Thymus (tissue), 11 donors: Measurements from ENCODE around the gene DOCK9. TPM values are rescaled to one million over a fixed set of nuclear protein-coding genes. Genes with fewer than 3 reads are reported as not detected.
A peak's percentile ranks its signal among the peaks of the same experiment; 100 is the strongest.

Source experiments
- DNase-seq, 9 donors: peaks; one replicate each; pipeline ENCODE4 v3.0.0-alpha.2; 2013; ENCODE audit warnings: low spot score in 9 of 9, low read depth in 6 of 9, missing footprints in 1 of 9
- H3K27ac ChIP-seq, 2 donors: one replicate each; pipeline ENCODE4 v1.5.1; 2013; ENCODE audit warnings: control low read depth in 1 of 2, low read depth in 1 of 2, low read length in 1 of 2, mild to moderate bottlenecking in 1 of 2, moderate library complexity in 1 of 2
- H3K27me3 ChIP-seq, 2 donors: one replicate each; pipeline ENCODE4 v1.5.1; 2013; ENCODE audit warnings: low read length in 1 of 2; ENCODE audit not compliant: control insufficient read depth in 2 of 2, insufficient read depth in 1 of 2
- H3K36me3 ChIP-seq, 2 donors: one replicate each; pipeline ENCODE4 v1.5.1; 2013; ENCODE audit warnings: low read length in 1 of 2, mild to moderate bottlenecking in 1 of 2, moderate library complexity in 1 of 2; ENCODE audit not compliant: control insufficient read depth in 2 of 2, insufficient read depth in 2 of 2
- H3K4me1 ChIP-seq, 2 donors: one replicate each; pipeline ENCODE4 v1.5.1; 2013; ENCODE audit warnings: low read length in 2 of 2; ENCODE audit not compliant: control insufficient read depth in 2 of 2, insufficient read depth in 2 of 2
- H3K4me3 ChIP-seq, 2 donors: one replicate each; pipeline ENCODE4 v1.5.1; 2013; ENCODE audit warnings: low read length in 2 of 2, control low read depth in 1 of 2, mild to moderate bottlenecking in 1 of 2
- H3K9me3 ChIP-seq, 2 donors: one replicate each; pipeline ENCODE4 v1.5.1; 2013; ENCODE audit warnings: low read length in 1 of 2, mild to moderate bottlenecking in 1 of 2; ENCODE audit not compliant: control insufficient read depth in 2 of 2, insufficient read depth in 1 of 2
- WGBS: extraction: QIAGEN DNeasy Blood & Tissue Kit; methylation state at CpG from one replicate; pipeline ENCODE4 v1.1.7; 2013; 5-methylcytosine and 5-hydroxymethylcytosine counted together
- polyA plus RNA-seq: library from polyadenylated mRNA; stranded (reverse); fragments of 200-250 nt; gene quantifications from one replicate; pipeline ENCODE4 v1.2.3, GENCODE V29; 2013
- total RNA-seq: library from RNA; stranded (reverse); fragments of 120-200 nt; gene quantifications from one replicate; pipeline ENCODE4 v1.2.4, GENCODE V29; 2013
- donor health status: healthy.

DOCK9 gene
- total and polyA plus RNA-seq, 2 donors, result 34.0 to 37.9 TPM

- Histone ChIP-seq H3K36me3 (peaks cover 13 to 24% of the 10 kb centered on the region in 2 donors), H3K4me1 (peaks cover 9 to 24% of the 10 kb centered on the region in 2 donors), H3K4me3 (no peak overlapping the region), H3K9me3 (no peaks in the 10 kb centered on the region), H3K27me3 (no peaks in the 10 kb centered on the region), H3K27ac (no peak overlapping the region)
- no peak for DNase-seq
- 97% methylated on average over 5 of the region's 5 CpGs for WGBS
These were observed 56.8 kb downstream of the DOCK9 start for GRCh38 chr13:98921015-98921580.

GRCh38 chr13:98919566-98919965, 58.3 kb downstream of the DOCK9 start:
- peaks cover 0 to 1% of the 10 kb centered on the region in 2 donors for H3K9me3 ChIP-seq
- WGBS, result 81% methylated on average over 2 of the region's 2 CpGs
- peak in 2 of 9 donors; percentile 24 to 52 for DNase-seq
- no peak overlapping the region for H3K4me3 ChIP-seq
- H3K36me3 ChIP-seq, result peaks cover 12 to 28% of the 10 kb centered on the region in 2 donors
- no peak overlapping the region for H3K27ac ChIP-seq
- no peaks in the 10 kb centered on the region for H3K27me3 ChIP-seq
- H3K4me1 ChIP-seq, result peaks cover 9 to 24% of the 10 kb centered on the region in 2 donors

GRCh38 chr13:98918771-98919170, 59.1 kb downstream of the DOCK9 start:
- H3K4me1 ChIP-seq, result peaks cover 9 to 24% of the 10 kb centered on the region in 2 donors
- H3K27ac ChIP-seq, result no peak overlapping the region
- WGBS, result 28% methylated on average over 4 of the region's 4 CpGs
- DNase-seq, result peak in 3 of 9 donors; percentile 29 to 54 (median 31)
- H3K4me3 ChIP-seq, result no peak overlapping the region
- H3K27me3 ChIP-seq, result no peaks in the 10 kb centered on the region
- peaks cover 10 to 28% of the 10 kb centered on the region in 2 donors for H3K36me3 ChIP-seq
- H3K9me3 ChIP-seq, result peaks cover 0 to 1% of the 10 kb centered on the region in 2 donors

- Histone ChIP-seq H3K4me1 (peaks cover 9 to 24% of the 10 kb centered on the region in 2 donors), H3K36me3 (peaks cover 10 to 21% of the 10 kb centered on the region in 2 donors), H3K27ac (no peak overlapping the region), H3K27me3 (no peaks in the 10 kb centered on the region), H3K4me3 (no peak overlapping the region), H3K9me3 (peaks cover 0 to 1% of the 10 kb centered on the region in 2 donors)
- 58% methylated on average over 1 of the region's 1 CpG for whole genome bisulfite sequencing
- DNase-seq, result no peak
These were observed 60.7 kb downstream of the DOCK9 start for GRCh38 chr13:98917116-98917515.

GRCh38 chr13:98916403-98916802, 61.5 kb downstream of the DOCK9 start:
- Histone ChIP-seq H3K27me3 (no peaks in the 10 kb centered on the region), H3K27ac (no peak overlapping the region), H3K4me1 (peaks cover 9 to 24% of the 10 kb centered on the region in 2 donors), H3K36me3 (peaks cover 5 to 15% of the 10 kb centered on the region in 2 donors), H3K9me3 (peaks cover 0 to 1% of the 10 kb centered on the region in 2 donors), H3K4me3 (no peak overlapping the region)
- DNase-seq, result no peak
- WGBS, result 98% methylated on average over 1 of the region's 1 CpG

- Histone ChIP-seq H3K4me1 (peaks cover 9 to 24% of the 10 kb centered on the region in 2 donors), H3K36me3 (peaks cover 5 to 13% of the 10 kb centered on the region in 2 donors), H3K27ac (no peak overlapping the region), H3K4me3 (no peak overlapping the region), H3K27me3 (no peaks in the 10 kb centered on the region), H3K9me3 (peaks cover 0 to 1% of the 10 kb centered on the region in 2 donors)
- no peak for DNase-seq
- 97% methylated on average over 5 of the region's 5 CpGs for WGBS
These were observed 61.9 kb downstream of the DOCK9 start for GRCh38 chr13:98915981-98916380.

- Histone ChIP-seq H3K9me3 (peaks cover 0 to 1% of the 10 kb centered on the region in 2 donors), H3K36me3 (peaks cover 5 to 12% of the 10 kb centered on the region in 2 donors)
These were observed 62.3 kb downstream of the DOCK9 start for GRCh38 chr13:98915563-98915962.

GRCh38 chr13:98913741-98914140, 64.1 kb downstream of the DOCK9 start:
- no peak overlapping the region for H3K27ac ChIP-seq

More at GRCh38 chr13:98915563-98915962, 62.3 kb downstream of the DOCK9 start:
- no peaks in the 10 kb centered on the region for H3K27me3 ChIP-seq
- H3K27ac ChIP-seq, result no peak overlapping the region
- peaks cover 13 to 29% of the 10 kb centered on the region in 2 donors for H3K4me1 ChIP-seq
- H3K4me3 ChIP-seq, result no peak overlapping the region
- 95% methylated on average over 1 of the region's 1 CpG for WGBS
- DNase-seq, result no peak

GRCh38 chr13:98912846-98913245, 65.0 kb downstream of the DOCK9 start:
- H3K4me1 ChIP-seq, result peaks cover 5 to 9% of the 10 kb centered on the region in 2 donors
- H3K27me3 ChIP-seq, result no peaks in the 10 kb centered on the region
- H3K9me3 ChIP-seq, result peaks cover 0 to 1% of the 10 kb centered on the region in 2 donors
- no peak overlapping the region for H3K27ac ChIP-seq
- no peak overlapping the region for H3K4me3 ChIP-seq
- no peak for DNase-seq
- peaks cover 0 to 6% of the 10 kb centered on the region in 2 donors for H3K36me3 ChIP-seq

More at GRCh38 chr13:98913741-98914140, 64.1 kb downstream of the DOCK9 start:
- Histone ChIP-seq H3K9me3 (peaks cover 0 to 1% of the 10 kb centered on the region in 2 donors), H3K36me3 (peaks cover 0 to 9% of the 10 kb centered on the region in 2 donors), H3K4me3 (no peak overlapping the region), H3K4me1 (peaks cover 5 to 18% of the 10 kb centered on the region in 2 donors), H3K27me3 (no peaks in the 10 kb centered on the region)
- DNase-seq, result no peak
- 46% methylated on average over 5 of the region's 5 CpGs for WGBS
